ENCODE measurements around the gene HIBCH. TPM values are rescaled to one million over a fixed set of nuclear protein-coding genes. Genes with fewer than 3 reads are reported as not detected.

Gene HIBCH
- polyA plus RNA-seq, 1 donor (not counting 4 experiments of a cell fraction or from before 2014, with no cell fraction given): 19.4 TPM

DNA sequence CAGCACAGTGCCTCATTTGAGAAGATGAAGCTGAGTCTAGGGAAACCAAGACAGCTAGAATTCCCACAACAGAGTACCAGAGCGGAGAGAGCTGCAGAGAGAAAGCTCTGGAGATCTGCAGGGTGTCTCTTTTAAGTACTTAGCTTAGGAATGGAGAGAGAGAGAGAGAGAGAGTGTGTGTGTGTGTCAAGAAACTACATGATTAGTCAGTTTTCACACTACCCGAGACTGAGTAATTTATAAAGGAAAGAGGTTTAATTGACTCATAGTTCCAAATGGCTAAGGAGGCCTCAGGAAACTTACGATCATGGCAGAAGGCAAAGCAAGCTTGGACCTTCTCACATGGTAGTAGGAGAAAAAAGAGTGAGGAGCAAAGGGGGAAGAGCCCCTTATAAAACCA, 64.0 kb downstream of the HIBCH start:
- Histone ChIP-seq H3K9ac (ENCODE audit: control insufficient read depth, extremely low read depth, insufficient read depth, low read length) (no peak overlapping the region), H3K9me1 (ENCODE audit: control insufficient read depth, extremely low read depth, insufficient read depth, low read length) (no peaks in the 10 kb centered on the region), H4K20me1 (ENCODE audit: control insufficient read depth, extremely low read depth, insufficient read depth, low read length) (no peaks in the 10 kb centered on the region), H3K27me3 (ENCODE audit: control insufficient read depth, extremely low read depth, insufficient read depth, low read length) (no peaks in the 10 kb centered on the region), H3K27ac (ENCODE audit: control insufficient read depth, insufficient read depth, low read length) (no peak overlapping the region), H3K4me2 (ENCODE audit: control insufficient read depth, extremely low read depth, insufficient read depth, low read depth, low read length) (no peak overlapping the region), H3K79me2 (ENCODE audit: control insufficient read depth, insufficient read depth, low read length) (no peaks in the 10 kb centered on the region), H3K4me3 (ENCODE audit: control insufficient read depth in 2 of 3, extremely low read depth in 1 of 3, insufficient read depth in 2 of 3, low read depth in 1 of 3, low read length in 3 of 3) (no peak overlapping the region), H3K36me3 (ENCODE audit: control insufficient read depth in 2 of 2, extremely low read depth in 1 of 2, insufficient read depth in 2 of 2, low read length in 2 of 2) (peaks cover 0 to 2% of the 10 kb centered on the region in 2 experiments), H3K4me1 (ENCODE audit: control insufficient read depth, extremely low read depth, insufficient read depth, low read length) (no peaks in the 10 kb centered on the region), H2AFZ (ENCODE audit: control insufficient read depth, low read length) (no peak overlapping the region), H3K9me3 (ENCODE audit: control insufficient read depth, low read depth, low read length) (no peaks in the 10 kb centered on the region)
- DNase-seq (ENCODE audit: low read depth, low spot score): no peak
- dilution Hi-C loops (cut with MboI; ENCODE audit: extremely low pct_ligation_motif_present, low sequenced_read_pairs): no loop called here
- no peak for FAIRE-seq
- TF ChIP-seq, protein P1, sequence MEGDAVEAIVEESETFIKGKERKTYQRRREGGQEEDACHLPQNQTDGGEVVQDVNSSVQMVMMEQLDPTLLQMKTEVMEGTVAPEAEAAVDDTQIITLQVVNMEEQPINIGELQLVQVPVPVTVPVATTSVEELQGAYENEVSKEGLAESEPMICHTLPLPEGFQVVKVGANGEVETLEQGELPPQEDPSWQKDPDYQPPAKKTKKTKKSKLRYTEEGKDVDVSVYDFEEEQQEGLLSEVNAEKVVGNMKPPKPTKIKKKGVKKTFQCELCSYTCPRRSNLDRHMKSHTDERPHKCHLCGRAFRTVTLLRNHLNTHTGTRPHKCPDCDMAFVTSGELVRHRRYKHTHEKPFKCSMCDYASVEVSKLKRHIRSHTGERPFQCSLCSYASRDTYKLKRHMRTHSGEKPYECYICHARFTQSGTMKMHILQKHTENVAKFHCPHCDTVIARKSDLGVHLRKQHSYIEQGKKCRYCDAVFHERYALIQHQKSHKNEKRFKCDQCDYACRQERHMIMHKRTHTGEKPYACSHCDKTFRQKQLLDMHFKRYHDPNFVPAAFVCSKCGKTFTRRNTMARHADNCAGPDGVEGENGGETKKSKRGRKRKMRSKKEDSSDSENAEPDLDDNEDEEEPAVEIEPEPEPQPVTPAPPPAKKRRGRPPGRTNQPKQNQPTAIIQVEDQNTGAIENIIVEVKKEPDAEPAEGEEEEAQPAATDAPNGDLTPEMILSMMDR (optimal IDR thresholded peaks at IDR 0.05 in 1 of 3, IDR thresholded peaks at IDR 0.05 in 1 of 3, conservative IDR thresholded peaks at IDR 0.05 in 1 of 3; ENCODE audit: extremely low read depth in 1 of 3, insufficient read depth in 2 of 3, low read length in 3 of 3): no peak
- TF ChIP-seq EZH2 (IDR thresholded peaks at IDR 0.05; ENCODE audit: low read length): no peak

DNA sequence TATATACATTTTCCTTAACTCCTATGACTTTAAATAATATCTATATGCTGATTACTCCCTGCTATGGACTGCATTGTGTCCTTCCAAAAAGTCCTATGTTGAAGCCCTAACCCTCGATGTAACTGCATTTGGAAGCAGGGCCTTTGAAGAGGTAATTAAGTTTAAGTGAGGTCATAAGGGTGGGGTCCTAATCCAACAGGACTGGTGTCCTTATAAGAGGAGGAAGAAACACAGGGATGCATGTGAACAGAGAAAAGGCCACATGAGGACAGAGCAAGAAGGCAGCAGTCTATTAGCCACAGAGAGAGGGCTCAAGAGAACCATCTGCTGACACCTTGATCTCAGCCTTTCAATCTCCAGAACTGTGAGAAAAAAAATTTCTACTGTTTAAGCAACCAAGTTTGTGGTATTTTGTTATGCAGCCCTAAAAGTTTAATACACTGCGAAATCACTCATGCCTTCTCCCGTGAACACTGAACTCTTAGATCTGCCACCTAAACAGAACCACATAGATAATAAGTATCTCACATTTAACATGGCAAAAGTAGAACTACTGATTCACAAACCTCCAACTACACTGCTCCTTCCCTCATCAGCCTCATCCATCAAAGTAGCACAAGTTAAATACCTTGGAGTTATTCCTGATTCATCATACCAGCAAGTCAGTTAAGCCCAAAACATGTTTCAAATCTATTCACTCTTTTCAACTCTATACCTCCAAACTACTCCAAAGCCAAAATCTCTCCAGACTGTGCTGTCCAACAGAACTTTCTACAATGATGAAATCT, 65.4 kb downstream of the HIBCH start:
- Histone ChIP-seq H3K27me3 (ENCODE audit: control insufficient read depth, extremely low read depth, insufficient read depth, low read length) (no peaks in the 10 kb centered on the region), H3K4me3 (ENCODE audit: control insufficient read depth in 2 of 3, extremely low read depth in 1 of 3, insufficient read depth in 2 of 3, low read depth in 1 of 3, low read length in 3 of 3) (no peak overlapping the region), H2AFZ (ENCODE audit: control insufficient read depth, low read length) (no peak overlapping the region), H3K9me1 (ENCODE audit: control insufficient read depth, extremely low read depth, insufficient read depth, low read length) (no peaks in the 10 kb centered on the region), H3K4me2 (ENCODE audit: control insufficient read depth, extremely low read depth, insufficient read depth, low read depth, low read length) (no peak overlapping the region), H4K20me1 (ENCODE audit: control insufficient read depth, extremely low read depth, insufficient read depth, low read length) (no peaks in the 10 kb centered on the region), H3K9ac (ENCODE audit: control insufficient read depth, extremely low read depth, insufficient read depth, low read length) (no peak overlapping the region), H3K4me1 (ENCODE audit: control insufficient read depth, extremely low read depth, insufficient read depth, low read length) (no peaks in the 10 kb centered on the region), H3K27ac (ENCODE audit: control insufficient read depth, insufficient read depth, low read length) (no peak overlapping the region), H3K36me3 (ENCODE audit: control insufficient read depth in 2 of 2, extremely low read depth in 1 of 2, insufficient read depth in 2 of 2, low read length in 2 of 2) (peaks cover 0 to 2% of the 10 kb centered on the region in 2 experiments), H3K79me2 (ENCODE audit: control insufficient read depth, insufficient read depth, low read length) (no peaks in the 10 kb centered on the region), H3K9me3 (ENCODE audit: control insufficient read depth, low read depth, low read length) (no peaks in the 10 kb centered on the region)
- dilution Hi-C loops (cut with MboI; ENCODE audit: extremely low pct_ligation_motif_present, low sequenced_read_pairs): no loop called here
- DNase-seq (ENCODE audit: low read depth, low spot score): no peak
- no peak for FAIRE-seq
- TF ChIP-seq, protein P1 (optimal IDR thresholded peaks at IDR 0.05 in 1 of 3, IDR thresholded peaks at IDR 0.05 in 1 of 3, conservative IDR thresholded peaks at IDR 0.05 in 1 of 3; ENCODE audit: extremely low read depth in 1 of 3, insufficient read depth in 2 of 3, low read length in 3 of 3): no peak
- TF ChIP-seq EZH2 (IDR thresholded peaks at IDR 0.05; ENCODE audit: low read length): no peak
